ENCODE results near the gene FGF11. TPM values are rescaled to one million over a fixed set of nuclear protein-coding genes. Genes with fewer than 3 reads are reported as not detected.

The FGF11 gene
- polyA plus RNA-seq, 1 of the 3 experiments (the other 2 are of a cell fraction): 1.9 TPM

GRCh38 chr17:7394452-7395191 is 44.7 kb upstream of the FGF11 start, which contains the start of gene PLSCR3 (continued):
- TF ChIP-seq, protein P1, sequence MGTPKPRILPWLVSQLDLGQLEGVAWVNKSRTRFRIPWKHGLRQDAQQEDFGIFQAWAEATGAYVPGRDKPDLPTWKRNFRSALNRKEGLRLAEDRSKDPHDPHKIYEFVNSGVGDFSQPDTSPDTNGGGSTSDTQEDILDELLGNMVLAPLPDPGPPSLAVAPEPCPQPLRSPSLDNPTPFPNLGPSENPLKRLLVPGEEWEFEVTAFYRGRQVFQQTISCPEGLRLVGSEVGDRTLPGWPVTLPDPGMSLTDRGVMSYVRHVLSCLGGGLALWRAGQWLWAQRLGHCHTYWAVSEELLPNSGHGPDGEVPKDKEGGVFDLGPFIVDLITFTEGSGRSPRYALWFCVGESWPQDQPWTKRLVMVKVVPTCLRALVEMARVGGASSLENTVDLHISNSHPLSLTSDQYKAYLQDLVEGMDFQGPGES (IDR thresholded peaks at IDR 0.05; ENCODE audit: low read depth, low read length): no peak
- TF ChIP-seq SMC3 (IDR thresholded peaks at IDR 0.05; ENCODE audit: low read depth, low read length): no peak
- TF ChIP-seq EZH2phosphoT487 (IDR thresholded peaks at IDR 0.05; ENCODE audit: borderline replicate concordance, low read depth): no peak
- TF ChIP-seq RCOR1 (IDR thresholded peaks at IDR 0.05; ENCODE audit: low read length): no peak
- TF ChIP-seq CHD2 (IDR thresholded peaks at IDR 0.05; ENCODE audit: low read length, partially characterized antibody): no peak
- TF ChIP-seq TCF12 (IDR thresholded peaks at IDR 0.05): no peak
- no peak for TF ChIP-seq EP300 (IDR thresholded peaks at IDR 0.05; ENCODE audit: borderline replicate concordance in 1 of 2, low read depth in 1 of 2, low read length in 1 of 2)
- no peak for TF ChIP-seq TEAD4 (IDR thresholded peaks at IDR 0.05; ENCODE audit: borderline replicate concordance, insufficient read depth)
- no peak for TF ChIP-seq USF2 (IDR thresholded peaks at IDR 0.05; ENCODE audit: borderline replicate concordance, low read depth, low read length)

DNA sequence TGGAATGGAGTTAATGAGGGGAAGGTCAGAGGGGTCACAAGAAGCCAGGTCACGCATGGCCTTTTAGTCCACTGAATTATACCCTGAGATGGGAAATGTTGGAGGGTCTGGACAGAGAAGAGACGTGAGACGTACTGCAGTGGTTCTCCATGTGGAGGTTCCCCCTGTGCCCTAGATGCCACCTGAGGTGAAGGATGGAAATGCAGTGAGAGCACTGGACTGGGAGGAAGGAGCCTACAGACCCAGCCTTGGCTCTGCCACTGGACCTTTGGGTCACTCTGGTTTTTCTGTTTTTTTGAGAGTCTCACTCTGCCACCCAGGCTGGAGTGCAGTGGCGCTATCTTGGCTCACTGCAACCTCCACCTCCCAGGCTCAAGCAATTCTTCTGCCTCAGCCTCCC is 43.2 kb upstream of the FGF11 start:
- no peak overlapping the region for H3K4me3 ChIP-seq (ENCODE audit: low read depth in 2 of 2, low read length in 1 of 2)
- POLR2A ChIA-PET: no interaction called here
- H3K9ac ChIP-seq: no peak overlapping the region
- H3K4me1 ChIP-seq (ENCODE audit: control insufficient read depth in 1 of 2, insufficient read depth in 2 of 2, low read depth in 1 of 2, low read length in 1 of 2): peaks cover 0 to 9% of the 10 kb centered on the region in 2 experiments; a peak in 1 of 4 replicates
- peaks cover 20% of the 10 kb centered on the region for H3F3A ChIP-seq (replicated peaks; ENCODE audit: insufficient read depth)
- no peaks in the 10 kb centered on the region for H4K20me1 ChIP-seq (ENCODE audit: insufficient read depth)
- H3K27ac ChIP-seq (ENCODE audit: low read depth in 2 of 2, low read length in 1 of 2): no peak overlapping the region
- H3K79me2 ChIP-seq (ENCODE audit: insufficient read depth): peaks cover 25% of the 10 kb centered on the region; the same call in 1 of the 2 replicates
- H3K36me3 ChIP-seq (replicated peaks in 1 of 2; ENCODE audit: control insufficient read depth in 1 of 2, insufficient read depth in 2 of 2, low read length in 1 of 2): peaks cover 11 to 17% of the 10 kb centered on the region in 2 experiments
- no peaks in the 10 kb centered on the region for H3K9me3 ChIP-seq
- TF ChIP-seq NRF1 (IDR thresholded peaks at IDR 0.05; ENCODE audit: low read depth, low read length): no peak
- no peak for TF ChIP-seq USF1 (IDR thresholded peaks at IDR 0.05; ENCODE audit: borderline replicate concordance, low read depth)
- TF ChIP-seq GABPA (IDR thresholded peaks at IDR 0.05; ENCODE audit: low read depth): no peak
- TF ChIP-seq MXI1 (IDR thresholded peaks at IDR 0.05; ENCODE audit: low read depth, low read length): no peak
- TF ChIP-seq, protein P1 (IDR thresholded peaks at IDR 0.05; ENCODE audit: low read depth, low read length): no peak
- no peak for TF ChIP-seq JUND (IDR thresholded peaks at IDR 0.05)
- no peak for TF ChIP-seq POLR2AphosphoS5 (IDR thresholded peaks at IDR 0.05; ENCODE audit: low read depth, low read length)
- TF ChIP-seq TCF12 (IDR thresholded peaks at IDR 0.05): no peak
- H3K9me2 ChIP-seq: no peaks in the 10 kb centered on the region
- no peak overlapping the region for H3K4me2 ChIP-seq
- H3K27me3 ChIP-seq (ENCODE audit: insufficient read depth): no peaks in the 10 kb centered on the region
- 91% methylated on average over 4 of the region's 4 CpGs for WGBS (ENCODE audit: low lambda C conversion rate)
- CTCF ChIA-PET: interaction anchor here (1.2 kb wide), 1 partner anchor 41 kb away, joined by 3 read pairs; no protein-coding TSS in a partner anchor
- DNase-seq: no peak
- H2AFZ ChIP-seq (ENCODE audit: low read depth): no peak overlapping the region

All from SK-N-SH (cell line).